ENCODE data around the gene NIPBL. TPM values are rescaled to one million over a fixed set of nuclear protein-coding genes. Genes with fewer than 3 reads are reported as not detected.

The NIPBL gene
- total RNA-seq, 1 donor from 2014 or later, result 67.9 TPM

DNA sequence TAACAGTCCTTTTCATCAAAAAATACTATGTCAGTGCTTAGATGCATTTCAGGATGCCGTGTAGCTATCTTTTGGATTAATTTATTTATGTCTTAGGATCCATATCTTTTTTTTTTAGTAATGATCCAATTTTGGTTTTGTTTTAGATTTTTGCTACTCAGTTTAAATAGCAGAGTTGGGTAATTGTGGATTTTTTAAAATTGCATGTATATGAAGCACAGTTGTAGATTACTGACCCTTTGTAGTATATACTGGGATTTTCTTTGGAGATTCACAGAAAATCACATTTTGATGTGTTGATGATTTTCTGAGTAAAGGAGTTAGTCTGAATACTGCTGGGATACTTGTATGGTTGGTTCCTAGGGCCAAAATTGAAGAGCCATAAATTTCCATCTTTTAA lies 111.8 kb downstream of the NIPBL start:
- Histone ChIP-seq H3F3A (ENCODE audit: low read depth) (no peaks in the 10 kb centered on the region), H3K36me3 (no peaks in the 10 kb centered on the region), H3K79me2 (ENCODE audit: low read depth) (peaks cover 71% of the 10 kb centered on the region), H2AFZ (replicated peaks) (no peak overlapping the region), H3K27me3 (no peaks in the 10 kb centered on the region), H3K9me3 (ENCODE audit: low read depth) (no peaks in the 10 kb centered on the region), H3K27ac (no peak overlapping the region), H3K4me3 (no peak overlapping the region), H3K4me2 (no peak overlapping the region), H3K4me1 (no peaks in the 10 kb centered on the region), H3K9ac (no peak overlapping the region), H4K20me1 (ENCODE audit: low read depth) (peaks cover 22% of the 10 kb centered on the region)
- no peak overlapping the region for H3K27ac Mint-ChIP-seq
- TF ChIP-seq, protein P1, sequence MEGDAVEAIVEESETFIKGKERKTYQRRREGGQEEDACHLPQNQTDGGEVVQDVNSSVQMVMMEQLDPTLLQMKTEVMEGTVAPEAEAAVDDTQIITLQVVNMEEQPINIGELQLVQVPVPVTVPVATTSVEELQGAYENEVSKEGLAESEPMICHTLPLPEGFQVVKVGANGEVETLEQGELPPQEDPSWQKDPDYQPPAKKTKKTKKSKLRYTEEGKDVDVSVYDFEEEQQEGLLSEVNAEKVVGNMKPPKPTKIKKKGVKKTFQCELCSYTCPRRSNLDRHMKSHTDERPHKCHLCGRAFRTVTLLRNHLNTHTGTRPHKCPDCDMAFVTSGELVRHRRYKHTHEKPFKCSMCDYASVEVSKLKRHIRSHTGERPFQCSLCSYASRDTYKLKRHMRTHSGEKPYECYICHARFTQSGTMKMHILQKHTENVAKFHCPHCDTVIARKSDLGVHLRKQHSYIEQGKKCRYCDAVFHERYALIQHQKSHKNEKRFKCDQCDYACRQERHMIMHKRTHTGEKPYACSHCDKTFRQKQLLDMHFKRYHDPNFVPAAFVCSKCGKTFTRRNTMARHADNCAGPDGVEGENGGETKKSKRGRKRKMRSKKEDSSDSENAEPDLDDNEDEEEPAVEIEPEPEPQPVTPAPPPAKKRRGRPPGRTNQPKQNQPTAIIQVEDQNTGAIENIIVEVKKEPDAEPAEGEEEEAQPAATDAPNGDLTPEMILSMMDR (IDR thresholded peaks at IDR 0.05), result no peak
- no peak for TF ChIP-seq EZH2phosphoT487 (IDR thresholded peaks at IDR 0.05)
- no peak for TF ChIP-seq EZH2 (IDR thresholded peaks at IDR 0.05)
- H3K27me3 Mint-ChIP-seq (ENCODE audit: insufficient read depth, low read depth), result no peaks in the 10 kb centered on the region
- no peak overlapping the region for H3K4me3 Mint-ChIP-seq
- H3K36me3 Mint-ChIP-seq, result peaks cover 22% of the 10 kb centered on the region
- DNase-seq (ENCODE audit: low spot score), result no peak
- no peaks in the 10 kb centered on the region for H3K4me1 Mint-ChIP-seq
- no peaks in the 10 kb centered on the region for H3K9me3 Mint-ChIP-seq

DNA sequence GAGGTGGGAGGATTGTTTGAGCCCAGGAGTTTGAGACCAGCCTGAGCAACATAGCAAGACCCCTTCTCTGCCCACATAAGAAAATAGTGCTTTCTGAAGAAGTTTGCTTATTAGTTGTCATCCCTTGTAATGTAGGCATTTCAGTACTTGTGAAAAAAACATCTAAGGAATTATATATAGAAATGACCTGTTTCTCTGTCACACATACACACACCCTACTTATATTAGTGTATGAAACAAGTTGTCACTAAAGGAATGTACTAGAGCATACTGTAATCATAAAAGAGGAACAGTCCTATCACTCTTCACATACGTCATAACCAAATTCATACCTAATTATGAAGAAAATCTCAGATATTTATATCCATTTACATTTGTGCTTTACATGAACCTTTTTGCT lies 122.0 kb downstream of the NIPBL start:
- Mint-ChIP-seq H3K27me3 (ENCODE audit: insufficient read depth, low read depth) (no peaks in the 10 kb centered on the region), H3K4me3 (no peak overlapping the region), H3K4me1 (peaks cover 11% of the 10 kb centered on the region), H3K36me3 (peaks cover 25% of the 10 kb centered on the region), H3K9me3 (no peaks in the 10 kb centered on the region), H3K27ac (no peak overlapping the region)
- Histone ChIP-seq H3K27ac (no peak overlapping the region), H2AFZ (replicated peaks) (no peak overlapping the region), H3K27me3 (no peaks in the 10 kb centered on the region), H3K4me3 (no peak overlapping the region), H3F3A (ENCODE audit: low read depth) (no peaks in the 10 kb centered on the region), H3K9me3 (ENCODE audit: low read depth) (no peaks in the 10 kb centered on the region), H3K4me1 (no peaks in the 10 kb centered on the region), H3K79me2 (ENCODE audit: low read depth) (no peaks in the 10 kb centered on the region), H3K4me2 (no peak overlapping the region), H3K9ac (peak overlapping the region; percentile 14), H3K36me3 (peaks cover 32% of the 10 kb centered on the region), H4K20me1 (ENCODE audit: low read depth) (no peaks in the 10 kb centered on the region)
- TF ChIP-seq EZH2 (IDR thresholded peaks at IDR 0.05) (no peak), EZH2phosphoT487 (IDR thresholded peaks at IDR 0.05) (no peak)
- TF ChIP-seq, protein P1 (IDR thresholded peaks at IDR 0.05), result no peak
- no peak for DNase-seq (ENCODE audit: low spot score)

DNA sequence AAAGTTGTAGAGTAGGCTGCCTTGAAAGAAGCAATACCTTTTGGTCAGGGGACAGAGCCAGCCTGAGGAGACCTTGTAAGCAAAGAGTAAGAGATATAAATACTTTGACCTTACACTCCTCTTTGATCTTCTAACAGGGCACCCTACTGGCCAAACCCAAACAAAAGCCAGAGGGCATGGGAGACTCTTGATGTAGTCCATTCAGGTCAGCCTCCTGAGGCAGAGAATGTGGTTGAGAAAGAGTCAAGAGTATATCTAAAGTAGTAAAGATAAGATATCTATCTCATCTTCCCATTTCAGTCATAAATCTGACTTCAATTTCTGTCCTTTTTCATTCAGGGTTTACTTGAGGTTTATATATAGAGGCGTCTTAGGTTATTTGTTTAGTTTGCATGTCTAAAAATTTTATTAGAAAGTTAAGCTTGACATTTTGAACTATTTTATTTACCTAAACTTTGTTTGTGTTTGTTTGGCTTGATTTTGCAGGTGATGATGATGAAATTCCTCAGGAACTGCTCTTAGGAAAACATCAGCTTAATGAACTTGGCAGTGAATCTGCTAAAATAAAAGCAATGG lies 125.7 kb downstream of the NIPBL start:
- Histone ChIP-seq H3K79me2 (ENCODE audit: low read depth) (no peaks in the 10 kb centered on the region), H3K4me1 (no peaks in the 10 kb centered on the region), H4K20me1 (ENCODE audit: low read depth) (no peaks in the 10 kb centered on the region), H3K4me3 (no peak overlapping the region), H3F3A (ENCODE audit: low read depth) (peaks cover 7% of the 10 kb centered on the region), H3K9me3 (ENCODE audit: low read depth) (no peaks in the 10 kb centered on the region), H3K4me2 (no peak overlapping the region), H2AFZ (replicated peaks) (no peak overlapping the region), H3K27ac (no peak overlapping the region), H3K9ac (no peak overlapping the region), H3K27me3 (no peaks in the 10 kb centered on the region), H3K36me3 (peaks cover 31% of the 10 kb centered on the region)
- Mint-ChIP-seq H3K9me3 (no peaks in the 10 kb centered on the region), H3K4me3 (no peak overlapping the region), H3K27ac (no peak overlapping the region), H3K27me3 (ENCODE audit: insufficient read depth, low read depth) (no peaks in the 10 kb centered on the region), H3K36me3 (peaks cover 14% of the 10 kb centered on the region), H3K4me1 (peaks cover 11% of the 10 kb centered on the region)
- TF ChIP-seq, protein P1 (IDR thresholded peaks at IDR 0.05), result no peak
- TF ChIP-seq EZH2phosphoT487 (IDR thresholded peaks at IDR 0.05) (no peak), EZH2 (IDR thresholded peaks at IDR 0.05) (no peak)
- DNase-seq (ENCODE audit: low spot score), result no peak
